OCI-LY1 (cell line): ENCODE results near the gene METTL8.
A peak's percentile ranks its signal among the peaks of the same experiment; 100 is the strongest.

ENCODE experiments used
- H2AFZ ChIP-seq: fragments of 200-600 bp; sonication (generic), shearing (Covaris generic); 2 replicates; pipeline ENCODE4 v1.6.0; 2014; ENCODE audit warnings: antibody characterized with exemption, mild to moderate bottlenecking, low read length
- H3F3A ChIP-seq: fragments of 200-600 bp; sonication (generic), shearing (Covaris generic); 2 replicates; pipeline ENCODE4 v1.6.0; 2014; ENCODE audit warnings: mild to moderate bottlenecking, antibody characterized with exemption, low read length, moderate library complexity; ENCODE audit not compliant: insufficient read depth
- H3K27ac ChIP-seq: fragments of 200-600 bp; sonication (generic); 2 replicates; pipeline ENCODE4 v1.5.1; 2014; ENCODE audit warnings: low read length, mixed run types, mild to moderate bottlenecking, low read depth; ENCODE audit not compliant: poor library complexity, severe bottlenecking
- H3K27me3 ChIP-seq: fragments of 200-600 bp; sonication (generic); 2 replicates; pipeline ENCODE4 v1.6.0; 2014; ENCODE audit warnings: antibody characterized with exemption, mild to moderate bottlenecking, low read length, moderate library complexity; ENCODE audit not compliant: insufficient read depth
- H3K36me3 ChIP-seq: fragments of 200-600 bp; sonication (generic); 2 replicates; pipeline ENCODE4 v1.6.1; 2014; ENCODE audit warnings: mild to moderate bottlenecking, antibody characterized with exemption, low read length, moderate library complexity, mixed read lengths; ENCODE audit not compliant: insufficient read depth
- H3K4me1 ChIP-seq: fragments of 200-600 bp; sonication (generic); 2 replicates; pipeline ENCODE4 v1.5.1; 2014; ENCODE audit warnings: mild to moderate bottlenecking, low read length, moderate library complexity; ENCODE audit not compliant: insufficient read depth, severe bottlenecking
- H3K4me2 ChIP-seq: fragments of 200-600 bp; sonication (generic), shearing (Covaris generic); 2 replicates; pipeline ENCODE4 v1.6.1; 2014; ENCODE audit warnings: low read length
- H3K4me3 ChIP-seq: fragments of 200-600 bp; sonication (generic); 2 replicates; pipeline ENCODE4 v1.5.1; 2014; ENCODE audit warnings: low read length, low read depth, mild to moderate bottlenecking, mixed read lengths; ENCODE audit not compliant: poor library complexity, severe bottlenecking
- H3K79me2 ChIP-seq: fragments of 200-600 bp; shearing (Covaris generic); 2 replicates; pipeline ENCODE4 v1.6.1; 2016; ENCODE audit warnings: mixed run types, low read length, mixed read lengths; ENCODE audit not compliant: insufficient read depth
- H3K9ac ChIP-seq: fragments of 200-600 bp; sonication (generic), shearing (Covaris generic); 2 replicates; pipeline ENCODE4 v1.6.1; 2014; ENCODE audit warnings: mild to moderate bottlenecking, low read length, mixed read lengths
- H3K9me2 ChIP-seq: fragments of 200-600 bp; sonication (generic), shearing (Covaris generic); 2 replicates; pipeline ENCODE4 v1.6.1; 2014; ENCODE audit warnings: low read depth, mild to moderate bottlenecking, low read length, mixed read lengths
- H3K9me3 ChIP-seq: fragments of 200-600 bp; shearing (Covaris generic); 2 replicates; pipeline ENCODE4 v1.6.1; 2014; ENCODE audit warnings: low read length, mixed read lengths
- H4K20me1 ChIP-seq: fragments of 200-600 bp; sonication (generic), shearing (Covaris generic); 2 replicates; pipeline ENCODE4 v1.6.0; 2016; ENCODE audit warnings: mild to moderate bottlenecking, low read length; ENCODE audit not compliant: insufficient read depth
- CTCF ChIP-seq: fragments of 200-600 bp; sonication (generic), shearing (Covaris generic); IDR thresholded peaks from 2 replicates; pipeline ENCODE4 v1.5.1; 2017; ENCODE audit warnings: mild to moderate bottlenecking, antibody characterized with exemption, low read length, moderate library complexity, mixed read lengths
- EZH2 ChIP-seq: fragments of 200-600 bp; sonication (generic), shearing (Covaris generic); IDR thresholded peaks from 2 replicates; pipeline ENCODE4 v1.8.0; 2017; ENCODE audit warnings: borderline replicate concordance, mixed run types, mild to moderate bottlenecking, antibody characterized with exemption, low read length, moderate library complexity, mixed read lengths

METTL8 gene

GRCh38 chr2:171346723-171347557 lies 86.8 kb downstream of the METTL8 start:
- no peak overlapping the region for H3K4me3 ChIP-seq
- no peak for TF ChIP-seq EZH2
- no peak for TF ChIP-seq CTCF
- H3K9me2 ChIP-seq: no peaks in the 10 kb centered on the region
- H3K4me2 ChIP-seq: peak overlapping the region; percentile 51
- H2AFZ ChIP-seq: no peak overlapping the region
- peaks cover 52% of the 10 kb centered on the region for H3K4me1 ChIP-seq
- peak overlapping the region; percentile 17 for H3K9ac ChIP-seq
- no peaks in the 10 kb centered on the region for H3K9me3 ChIP-seq
- H4K20me1 ChIP-seq: no peaks in the 10 kb centered on the region
- H3K79me2 ChIP-seq: no peaks in the 10 kb centered on the region
- H3K27ac ChIP-seq: peak overlapping the region; percentile 85
- no peaks in the 10 kb centered on the region for H3K36me3 ChIP-seq
- no peaks in the 10 kb centered on the region for H3K27me3 ChIP-seq
- peaks cover 4% of the 10 kb centered on the region; the same call in 1 of the 2 replicates for H3F3A ChIP-seq

GRCh38 chr2:171345971-171346722 lies 87.6 kb downstream of the METTL8 start:
- Histone ChIP-seq H3K4me2 (peak overlapping the region; percentile 51), H3K79me2 (no peaks in the 10 kb centered on the region), H3K9me3 (no peaks in the 10 kb centered on the region), H3K36me3 (no peaks in the 10 kb centered on the region), H4K20me1 (no peaks in the 10 kb centered on the region), H2AFZ (no peak overlapping the region), H3F3A (peaks cover 7% of the 10 kb centered on the region; the same call in 1 of the 2 replicates), H3K9me2 (no peaks in the 10 kb centered on the region), H3K4me3 (no peak overlapping the region), H3K27ac (peak overlapping the region; percentile 85), H3K9ac (peak overlapping the region; percentile 17), H3K27me3 (no peaks in the 10 kb centered on the region), H3K4me1 (peaks cover 54% of the 10 kb centered on the region)
- TF ChIP-seq CTCF (no peak), EZH2 (no peak)

GRCh38 chr2:171344182-171344581 lies 89.6 kb downstream of the METTL8 start:
- Histone ChIP-seq H3K4me1 (peaks cover 55% of the 10 kb centered on the region), H3K36me3 (no peaks in the 10 kb centered on the region), H3F3A (peaks cover 7% of the 10 kb centered on the region; the same call in 1 of the 2 replicates), H3K27ac (peak overlapping the region; percentile 46), H3K4me3 (no peak overlapping the region), H3K27me3 (no peaks in the 10 kb centered on the region), H3K9me3 (no peaks in the 10 kb centered on the region), H3K4me2 (peak overlapping the region; percentile 29), H3K79me2 (no peaks in the 10 kb centered on the region), H3K9me2 (no peaks in the 10 kb centered on the region), H2AFZ (no peak overlapping the region), H3K9ac (peak overlapping the region; percentile 23; the same call in 1 of the 2 replicates), H4K20me1 (no peaks in the 10 kb centered on the region)
- no peak for TF ChIP-seq CTCF
- TF ChIP-seq EZH2: no peak
